CD4-positive, alpha-beta memory T cell (primary cell): ENCODE results near the gene CCDC149. TPM values are rescaled to one million over a fixed set of nuclear protein-coding genes. Genes with fewer than 3 reads are reported as not detected.

ENCODE experiments used
- CTCF ChIA-PET: fragments of 350-600 bp; sonication (Branson Sonifier 250); formaldehyde crosslinking; loops from one replicate; lab custom pipeline; 2021; ENCODE audit warnings: inconsistent platforms; ENCODE audit not compliant: partially characterized antibody; lab: Charles Lee
- POLR2A ChIA-PET: fragments of 350-600 bp; sonication (Branson Sonifier 250); formaldehyde crosslinking; loops from one replicate; lab custom pipeline; 2021; ENCODE audit not compliant: partially characterized antibody; lab: Charles Lee
- DNase-seq, 5 donors: peaks; one replicate each; pipeline versions ENCODE4 v3.0.0 to v3.0.0-alpha.2; 2020 to 2022; ENCODE audit warnings: mixed read lengths in 1 of 5
- H3K27ac ChIP-seq: one replicate; pipeline ENCODE4 v1.7.0; 2013; ENCODE audit warnings: low read depth, low read length
- H3K27me3 ChIP-seq: 2 replicates; pipeline ENCODE4 v1.7.0; 2013; ENCODE audit warnings: mild to moderate bottlenecking, low read length, moderate library complexity; ENCODE audit not compliant: insufficient read depth
- H3K36me3 ChIP-seq: 2 replicates; pipeline ENCODE4 v1.7.0; 2013; ENCODE audit warnings: mild to moderate bottlenecking, low read length, moderate library complexity; ENCODE audit not compliant: insufficient read depth
- H3K4me1 ChIP-seq: 2 replicates; pipeline ENCODE4 v1.7.0; 2013; ENCODE audit warnings: mild to moderate bottlenecking, low read length, moderate library complexity; ENCODE audit not compliant: insufficient read depth
- H3K4me3 ChIP-seq, 2 donors: one replicate each; pipeline ENCODE4 v1.7.0; 2013; ENCODE audit warnings: low read length in 2 of 2, mild to moderate bottlenecking in 1 of 2
- H3K9me3 ChIP-seq, 2 donors: one replicate each; pipeline ENCODE4 v1.7.0; 2013; ENCODE audit warnings: low read length in 2 of 2, control low read depth in 1 of 2; ENCODE audit not compliant: control insufficient read depth in 1 of 2
- H3K27ac Mint-ChIP-seq, 7 donors: one replicate each; pipeline ENCODE4 v1.8.0; 2020 to 2021; ENCODE audit warnings: mixed read lengths in 7 of 7, mild to moderate bottlenecking in 6 of 7, inconsistent platforms in 3 of 7, moderate library complexity in 3 of 7
- H3K27me3 Mint-ChIP-seq, 2 donors: one replicate each; pipeline ENCODE4 v1.8.0; 2020 to 2021; ENCODE audit warnings: mixed read lengths in 2 of 2
- H3K36me3 Mint-ChIP-seq, 2 donors: one replicate each; pipeline ENCODE4 v1.8.0; 2020 to 2021; ENCODE audit warnings: mixed read lengths in 2 of 2, inconsistent platforms in 1 of 2, mild to moderate bottlenecking in 1 of 2
- H3K4me1 Mint-ChIP-seq, 4 donors: one replicate each; pipeline ENCODE4 v1.8.0; 2020 to 2021; ENCODE audit warnings: mixed read lengths in 4 of 4, mild to moderate bottlenecking in 1 of 4
- H3K4me3 Mint-ChIP-seq, 8 donors: one replicate each; pipeline ENCODE4 v1.8.0; 2020 to 2021; ENCODE audit warnings: mixed read lengths in 8 of 8, mild to moderate bottlenecking in 7 of 8, moderate library complexity in 6 of 8, inconsistent platforms in 3 of 8
- H3K9me3 Mint-ChIP-seq, 8 donors: one replicate each; pipeline ENCODE4 v1.8.0; 2020 to 2021; ENCODE audit warnings: mixed read lengths in 8 of 8, mild to moderate bottlenecking in 5 of 8, inconsistent platforms in 3 of 8, moderate library complexity in 1 of 8
- intact Hi-C: fragments of 100-400 bp; cut with micrococcal nuclease; formaldehyde crosslinking; loops from one replicate; pipeline ENCODE4 v1.15.1; 2023
- polyA plus RNA-seq, 2 donors: library from polyadenylated mRNA; unstranded; fragments of 300-500 nt; fragmentation: Illumina TruSeq; gene quantifications; one replicate each; pipeline ENCODE4 v1.2.3, GENCODE V29; 2021
- total RNA-seq, 2 experiments: library from RNA; stranded (reverse); gene quantifications; one replicate each; pipeline ENCODE4 v1.2.3, GENCODE V29; 2021

CCDC149 gene
- total and polyA plus RNA-seq, 4 experiments from 2014 or later: 0.11 to 0.44 (median 0.14) TPM; not detected in 1

- Mint-ChIP-seq H3K27me3 (peaks cover 0 to 2% of the 10 kb centered on the region in 2 donors), H3K9me3 (no peaks in the 10 kb centered on the region), H3K36me3 (no peaks in the 10 kb centered on the region), H3K4me1 (no peaks in the 10 kb centered on the region), H3K4me3 (no peak overlapping the region), H3K27ac (no peak overlapping the region)
- H3K9me3 ChIP-seq: no peaks in the 10 kb centered on the region
- H3K4me3 ChIP-seq: no peak overlapping the region
- no peaks in the 10 kb centered on the region for H3K27me3 ChIP-seq
- H3K36me3 ChIP-seq: no peaks in the 10 kb centered on the region
- ChIA-PET POLR2A (no interaction called here), CTCF (no interaction called here)
- H3K4me1 ChIP-seq: no peaks in the 10 kb centered on the region
- no peak for DNase-seq
- no peak overlapping the region for H3K27ac ChIP-seq
- intact Hi-C loops: no loop called here
Observed at GRCh38 chr4:24777536-24778463, 135.0 kb downstream of the CCDC149 start.

GRCh38 chr4:24775750-24776149, 137.1 kb downstream of the CCDC149 start:
- H3K4me1 Mint-ChIP-seq: no peaks in the 10 kb centered on the region

GRCh38 chr4:24775032-24775605, 137.7 kb downstream of the CCDC149 start:
- no peak overlapping the region for H3K4me3 ChIP-seq
- no peak overlapping the region for H3K27ac Mint-ChIP-seq
- CTCF ChIA-PET: no interaction called here
- no peak overlapping the region for H3K27ac ChIP-seq
- H3K4me3 Mint-ChIP-seq: no peak overlapping the region
- H3K36me3 Mint-ChIP-seq: no peaks in the 10 kb centered on the region
- no peaks in the 10 kb centered on the region for H3K4me1 ChIP-seq
- no peaks in the 10 kb centered on the region for H3K36me3 ChIP-seq
- POLR2A ChIA-PET: no interaction called here
- no peak for DNase-seq
- H3K27me3 Mint-ChIP-seq: peaks cover 0 to 1% of the 10 kb centered on the region in 2 donors
- H3K27me3 ChIP-seq: no peaks in the 10 kb centered on the region
- H3K9me3 Mint-ChIP-seq: peaks cover 0 to 4% (median 0%) of the 10 kb centered on the region in 8 donors
- H3K4me1 Mint-ChIP-seq: no peaks in the 10 kb centered on the region
- no peaks in the 10 kb centered on the region for H3K9me3 ChIP-seq
- intact Hi-C loops: no loop called here

More at GRCh38 chr4:24775750-24776149, 137.1 kb downstream of the CCDC149 start:
- no peaks in the 10 kb centered on the region for H3K4me1 ChIP-seq
- no peak overlapping the region for H3K4me3 ChIP-seq
- H3K36me3 ChIP-seq: no peaks in the 10 kb centered on the region
- Mint-ChIP-seq H3K4me3 (no peak overlapping the region), H3K27ac (no peak overlapping the region), H3K27me3 (peaks cover 0 to 2% of the 10 kb centered on the region in 2 donors), H3K36me3 (no peaks in the 10 kb centered on the region), H3K9me3 (peaks cover 0 to 4% (median 0%) of the 10 kb centered on the region in 8 donors)
- POLR2A ChIA-PET: no interaction called here
- DNase-seq: no peak
- intact Hi-C loops: no loop called here
- no peak overlapping the region for H3K27ac ChIP-seq
- H3K27me3 ChIP-seq: no peaks in the 10 kb centered on the region
- H3K9me3 ChIP-seq: no peaks in the 10 kb centered on the region
- CTCF ChIA-PET: no interaction called here

- no peaks in the 10 kb centered on the region for H3K27me3 Mint-ChIP-seq
- POLR2A ChIA-PET: no interaction called here
- no peaks in the 10 kb centered on the region for H3K4me1 Mint-ChIP-seq
- no peaks in the 10 kb centered on the region for H3K4me1 ChIP-seq
- no peaks in the 10 kb centered on the region for H3K36me3 Mint-ChIP-seq
- intact Hi-C loops: no loop called here
- CTCF ChIA-PET: no interaction called here
- H3K9me3 ChIP-seq: no peaks in the 10 kb centered on the region
- no peak overlapping the region for H3K27ac ChIP-seq
- H3K4me3 Mint-ChIP-seq: no peak overlapping the region
- H3K27me3 ChIP-seq: no peaks in the 10 kb centered on the region
- no peaks in the 10 kb centered on the region for H3K36me3 ChIP-seq
- peaks cover 0 to 4% (median 1%) of the 10 kb centered on the region in 8 donors for H3K9me3 Mint-ChIP-seq
- no peak overlapping the region for H3K4me3 ChIP-seq
- no peak overlapping the region for H3K27ac Mint-ChIP-seq
- DNase-seq: no peak
Observed at GRCh38 chr4:24774452-24774851, 138.4 kb downstream of the CCDC149 start.

- peaks cover 0 to 4% (median 1%) of the 10 kb centered on the region in 8 donors for H3K9me3 Mint-ChIP-seq
- Histone ChIP-seq H3K27me3 (no peaks in the 10 kb centered on the region), H3K27ac (no peak overlapping the region), H3K36me3 (no peaks in the 10 kb centered on the region), H3K4me3 (no peak overlapping the region), H3K9me3 (no peaks in the 10 kb centered on the region), H3K4me1 (no peaks in the 10 kb centered on the region)
- intact Hi-C loops: no loop called here
- no peaks in the 10 kb centered on the region for H3K36me3 Mint-ChIP-seq
- H3K4me3 Mint-ChIP-seq: no peak overlapping the region
- H3K27ac Mint-ChIP-seq: no peak overlapping the region
- ChIA-PET CTCF (no interaction called here), POLR2A (no interaction called here)
- no peaks in the 10 kb centered on the region for H3K4me1 Mint-ChIP-seq
- no peak for DNase-seq
- H3K27me3 Mint-ChIP-seq: no peaks in the 10 kb centered on the region
Observed at GRCh38 chr4:24772952-24773351, 139.9 kb downstream of the CCDC149 start.

GRCh38 chr4:24772061-24772705, 140.7 kb downstream of the CCDC149 start:
- ChIA-PET CTCF (no interaction called here), POLR2A (no interaction called here)
- Mint-ChIP-seq H3K27ac (no peak overlapping the region), H3K9me3 (peaks cover 0 to 4% (median 1%) of the 10 kb centered on the region in 8 donors), H3K4me1 (no peaks in the 10 kb centered on the region), H3K4me3 (no peak overlapping the region), H3K27me3 (no peaks in the 10 kb centered on the region), H3K36me3 (no peaks in the 10 kb centered on the region)
- DNase-seq: no peak
- Histone ChIP-seq H3K9me3 (no peaks in the 10 kb centered on the region), H3K4me1 (no peaks in the 10 kb centered on the region), H3K4me3 (no peak overlapping the region), H3K27me3 (no peaks in the 10 kb centered on the region), H3K27ac (no peak overlapping the region), H3K36me3 (no peaks in the 10 kb centered on the region)
- intact Hi-C loops: no loop called here

- H3K27ac Mint-ChIP-seq: no peak overlapping the region
Observed at GRCh38 chr4:24771241-24771640, 141.6 kb downstream of the CCDC149 start.

More at GRCh38 chr4:24771241-24771640, 141.6 kb downstream of the CCDC149 start:
- Histone ChIP-seq H3K27ac (no peak overlapping the region), H3K4me1 (no peaks in the 10 kb centered on the region), H3K27me3 (no peaks in the 10 kb centered on the region), H3K4me3 (no peak overlapping the region), H3K9me3 (no peaks in the 10 kb centered on the region), H3K36me3 (no peaks in the 10 kb centered on the region)
- H3K9me3 Mint-ChIP-seq: peaks cover 0 to 4% (median 2%) of the 10 kb centered on the region in 8 donors
- no peak overlapping the region for H3K4me3 Mint-ChIP-seq
- no peaks in the 10 kb centered on the region for H3K27me3 Mint-ChIP-seq
- intact Hi-C loops: no loop called here
- CTCF ChIA-PET: no interaction called here
- POLR2A ChIA-PET: no interaction called here
- no peaks in the 10 kb centered on the region for H3K36me3 Mint-ChIP-seq
- no peaks in the 10 kb centered on the region for H3K4me1 Mint-ChIP-seq
- no peak for DNase-seq
